CD4-positive, alpha-beta memory T cell (primary cell): ENCODE data around the gene KBTBD8. TPM values are rescaled to one million over a fixed set of nuclear protein-coding genes. Genes with fewer than 3 reads are reported as not detected.
A peak's percentile ranks its signal among the peaks of the same experiment; 100 is the strongest.

Experiments
- CTCF ChIA-PET: fragments of 350-600 bp; sonication (Branson Sonifier 250); formaldehyde crosslinking; loops from one replicate; lab custom pipeline; 2021; ENCODE audit warnings: inconsistent platforms; ENCODE audit not compliant: partially characterized antibody; lab: Charles Lee
- POLR2A ChIA-PET: fragments of 350-600 bp; sonication (Branson Sonifier 250); formaldehyde crosslinking; loops from one replicate; lab custom pipeline; 2021; ENCODE audit not compliant: partially characterized antibody; lab: Charles Lee
- DNase-seq, 5 donors: peaks; one replicate each; pipeline versions ENCODE4 v3.0.0 to v3.0.0-alpha.2; 2020 to 2022; ENCODE audit warnings: mixed read lengths in 1 of 5
- H3K27ac ChIP-seq: one replicate; pipeline ENCODE4 v1.7.0; 2013; ENCODE audit warnings: low read depth, low read length
- H3K27me3 ChIP-seq: 2 replicates; pipeline ENCODE4 v1.7.0; 2013; ENCODE audit warnings: mild to moderate bottlenecking, low read length, moderate library complexity; ENCODE audit not compliant: insufficient read depth
- H3K36me3 ChIP-seq: 2 replicates; pipeline ENCODE4 v1.7.0; 2013; ENCODE audit warnings: mild to moderate bottlenecking, low read length, moderate library complexity; ENCODE audit not compliant: insufficient read depth
- H3K4me1 ChIP-seq: 2 replicates; pipeline ENCODE4 v1.7.0; 2013; ENCODE audit warnings: mild to moderate bottlenecking, low read length, moderate library complexity; ENCODE audit not compliant: insufficient read depth
- H3K4me3 ChIP-seq, 2 donors: one replicate each; pipeline ENCODE4 v1.7.0; 2013; ENCODE audit warnings: low read length in 2 of 2, mild to moderate bottlenecking in 1 of 2
- H3K9me3 ChIP-seq, 2 donors: one replicate each; pipeline ENCODE4 v1.7.0; 2013; ENCODE audit warnings: low read length in 2 of 2, control low read depth in 1 of 2; ENCODE audit not compliant: control insufficient read depth in 1 of 2
- H3K27ac Mint-ChIP-seq, 7 donors: one replicate each; pipeline ENCODE4 v1.8.0; 2020 to 2021; ENCODE audit warnings: mixed read lengths in 7 of 7, mild to moderate bottlenecking in 6 of 7, inconsistent platforms in 3 of 7, moderate library complexity in 3 of 7
- H3K27me3 Mint-ChIP-seq, 2 donors: one replicate each; pipeline ENCODE4 v1.8.0; 2020 to 2021; ENCODE audit warnings: mixed read lengths in 2 of 2
- H3K36me3 Mint-ChIP-seq, 2 donors: one replicate each; pipeline ENCODE4 v1.8.0; 2020 to 2021; ENCODE audit warnings: mixed read lengths in 2 of 2, inconsistent platforms in 1 of 2, mild to moderate bottlenecking in 1 of 2
- H3K4me1 Mint-ChIP-seq, 4 donors: one replicate each; pipeline ENCODE4 v1.8.0; 2020 to 2021; ENCODE audit warnings: mixed read lengths in 4 of 4, mild to moderate bottlenecking in 1 of 4
- H3K4me3 Mint-ChIP-seq, 8 donors: one replicate each; pipeline ENCODE4 v1.8.0; 2020 to 2021; ENCODE audit warnings: mixed read lengths in 8 of 8, mild to moderate bottlenecking in 7 of 8, moderate library complexity in 6 of 8, inconsistent platforms in 3 of 8
- H3K9me3 Mint-ChIP-seq, 8 donors: one replicate each; pipeline ENCODE4 v1.8.0; 2020 to 2021; ENCODE audit warnings: mixed read lengths in 8 of 8, mild to moderate bottlenecking in 5 of 8, inconsistent platforms in 3 of 8, moderate library complexity in 1 of 8
- intact Hi-C: fragments of 100-400 bp; cut with micrococcal nuclease; formaldehyde crosslinking; loops from one replicate; pipeline ENCODE4 v1.15.1; 2023
- polyA plus RNA-seq, 2 donors: library from polyadenylated mRNA; unstranded; fragments of 300-500 nt; fragmentation: Illumina TruSeq; gene quantifications; one replicate each; pipeline ENCODE4 v1.2.3, GENCODE V29; 2021
- total RNA-seq, 2 experiments: library from RNA; stranded (reverse); gene quantifications; one replicate each; pipeline ENCODE4 v1.2.3, GENCODE V29; 2021

KBTBD8 gene, protein sequence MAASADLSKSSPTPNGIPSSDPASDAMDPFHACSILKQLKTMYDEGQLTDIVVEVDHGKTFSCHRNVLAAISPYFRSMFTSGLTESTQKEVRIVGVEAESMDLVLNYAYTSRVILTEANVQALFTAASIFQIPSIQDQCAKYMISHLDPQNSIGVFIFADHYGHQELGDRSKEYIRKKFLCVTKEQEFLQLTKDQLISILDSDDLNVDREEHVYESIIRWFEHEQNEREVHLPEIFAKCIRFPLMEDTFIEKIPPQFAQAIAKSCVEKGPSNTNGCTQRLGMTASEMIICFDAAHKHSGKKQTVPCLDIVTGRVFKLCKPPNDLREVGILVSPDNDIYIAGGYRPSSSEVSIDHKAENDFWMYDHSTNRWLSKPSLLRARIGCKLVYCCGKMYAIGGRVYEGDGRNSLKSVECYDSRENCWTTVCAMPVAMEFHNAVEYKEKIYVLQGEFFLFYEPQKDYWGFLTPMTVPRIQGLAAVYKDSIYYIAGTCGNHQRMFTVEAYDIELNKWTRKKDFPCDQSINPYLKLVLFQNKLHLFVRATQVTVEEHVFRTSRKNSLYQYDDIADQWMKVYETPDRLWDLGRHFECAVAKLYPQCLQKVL
- total RNA-seq (10 to 100 TPM in 1 of 2 experiments, 1 to 10 TPM in 1; 8.3 to 10.8 TPM), polyA plus RNA-seq (1 to 10 TPM; 1.6 to 5.9 TPM)

- CTCF ChIA-PET, result interaction anchor here (1.1 to 2.7 kb wide), 6 partner anchors 10 to 537 kb away, joined by 3 to 40 read pairs (median 6); no protein-coding TSS in a partner anchor
- H3K9me3 Mint-ChIP-seq, result no peaks in the 10 kb centered on the region
Measured at GRCh38 chr3:66998113-66998903, at the start of gene KBTBD8. KBTBD8 (plus strand) TSS chr3:66998307; CDS start chr3:66998356, 49 bp downstream.

DNA sequence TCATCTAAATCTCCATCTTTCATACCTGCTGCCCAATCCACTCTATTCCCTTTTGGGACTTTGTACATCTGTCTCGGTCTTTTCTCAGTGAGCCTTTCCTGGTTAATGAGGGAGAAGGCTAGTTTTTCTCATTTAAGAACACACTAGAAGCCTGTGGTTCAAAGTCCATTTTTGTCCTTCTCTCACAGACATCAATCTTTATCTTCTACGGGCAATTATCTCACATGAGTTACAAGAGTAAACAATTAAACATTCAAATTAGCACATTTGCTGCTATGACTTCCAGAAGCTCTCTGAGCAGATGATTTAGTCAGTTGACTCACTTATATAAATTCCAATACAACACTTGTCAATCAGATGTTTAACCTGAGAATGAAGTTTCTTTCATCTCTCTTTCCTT, 49.3 kb upstream of the KBTBD8 start:
- no peaks in the 10 kb centered on the region for H3K27me3 ChIP-seq
- no peak for DNase-seq
- no peaks in the 10 kb centered on the region for H3K4me1 ChIP-seq
- no peaks in the 10 kb centered on the region for H3K36me3 Mint-ChIP-seq
- H3K27ac Mint-ChIP-seq, result no peak overlapping the region
- H3K9me3 Mint-ChIP-seq, result no peaks in the 10 kb centered on the region
- CTCF ChIA-PET, result no interaction called here
- peaks cover 0 to 5% of the 10 kb centered on the region in 2 donors for H3K27me3 Mint-ChIP-seq
- H3K4me3 Mint-ChIP-seq, result no peak overlapping the region
- H3K4me1 Mint-ChIP-seq, result no peaks in the 10 kb centered on the region
- no peak overlapping the region for H3K27ac ChIP-seq
- no peak overlapping the region for H3K4me3 ChIP-seq
- H3K9me3 ChIP-seq, result no peaks in the 10 kb centered on the region
- POLR2A ChIA-PET, result no interaction called here
- no peaks in the 10 kb centered on the region for H3K36me3 ChIP-seq
- intact Hi-C loops, result no loop called here

More at GRCh38 chr3:66998113-66998903, at the start of gene KBTBD8:
- Mint-ChIP-seq H3K27ac (peak within 1 kb of the TSS; percentile 88 to 97 (median 95)), H3K4me1 (peaks cover 23 to 48% (median 30%) of the 10 kb centered on the region in 4 donors), H3K36me3 (peaks cover 8 to 22% of the 10 kb centered on the region in 2 donors), H3K27me3 (peaks cover 0 to 4% of the 10 kb centered on the region in 2 donors), H3K4me3 (peak within 1 kb of the TSS; percentile 90 to 96 (median 94))
- Histone ChIP-seq H3K4me3 (peak within 1 kb of the TSS; percentile 57 to 85), H3K27me3 (peaks cover 3% of the 10 kb centered on the region), H3K4me1 (peaks cover 39% of the 10 kb centered on the region), H3K36me3 (peaks cover 1% of the 10 kb centered on the region), H3K27ac (peak within 1 kb of the TSS; percentile 67), H3K9me3 (no peaks in the 10 kb centered on the region)
- POLR2A ChIA-PET, result interaction anchor here (0.5 to 1.8 kb wide), 12 partner anchors 8 to 793 kb away, joined by 3 to 20 read pairs (median 3); partner anchors contain the start of gene SLC25A26
- intact Hi-C loops, result loop anchor here (1.0 to 2.0 kb wide), 7 partner anchors 20 to 1059 kb away; partner anchors contain the start of genes LRIG1 and SUCLG2
- peak; percentile 98 to 99 (median 98) for DNase-seq

- H3K4me1 ChIP-seq, result no peaks in the 10 kb centered on the region
- intact Hi-C loops, result no loop called here
- H3K27me3 Mint-ChIP-seq, result peaks cover 0 to 7% of the 10 kb centered on the region in 2 donors
- no peak overlapping the region for H3K27ac ChIP-seq
- no peaks in the 10 kb centered on the region for H3K27me3 ChIP-seq
- POLR2A ChIA-PET, result no interaction called here
- CTCF ChIA-PET, result no interaction called here
- H3K36me3 ChIP-seq, result no peaks in the 10 kb centered on the region
- no peaks in the 10 kb centered on the region for H3K36me3 Mint-ChIP-seq
- H3K9me3 ChIP-seq, result no peaks in the 10 kb centered on the region
- H3K4me3 Mint-ChIP-seq, result no peak overlapping the region
- H3K4me1 Mint-ChIP-seq, result no peaks in the 10 kb centered on the region
- DNase-seq, result no peak
- H3K9me3 Mint-ChIP-seq, result no peaks in the 10 kb centered on the region
- H3K27ac Mint-ChIP-seq, result no peak overlapping the region
- H3K4me3 ChIP-seq, result no peak overlapping the region
Measured at GRCh38 chr3:66949898-66950297, 48.2 kb upstream of the KBTBD8 start.

DNA sequence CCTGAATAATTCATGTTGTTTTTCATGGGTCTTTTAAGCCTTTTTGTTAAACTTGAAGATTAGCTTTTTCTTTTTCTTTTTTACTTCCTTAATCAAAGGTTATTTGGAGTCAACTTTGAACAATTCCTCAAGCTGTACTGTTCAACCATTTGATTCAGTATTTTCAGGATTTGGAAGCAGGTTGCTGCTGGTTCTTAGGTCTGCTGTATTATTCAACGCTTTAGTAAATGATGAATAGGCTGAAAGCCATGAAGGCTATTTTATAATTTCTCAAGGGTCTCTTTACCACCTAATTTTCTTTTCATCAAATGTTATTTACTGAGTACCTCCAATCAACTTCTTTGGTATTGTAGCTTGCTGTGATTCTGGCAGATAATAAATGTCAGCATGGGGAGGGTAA, 45.8 kb upstream of the KBTBD8 start:
- peaks cover 0 to 8% of the 10 kb centered on the region in 2 donors for H3K27me3 Mint-ChIP-seq
- Histone ChIP-seq H3K36me3 (no peaks in the 10 kb centered on the region), H3K27ac (no peak overlapping the region), H3K4me3 (no peak overlapping the region), H3K9me3 (no peaks in the 10 kb centered on the region), H3K4me1 (no peaks in the 10 kb centered on the region), H3K27me3 (no peaks in the 10 kb centered on the region)
- no peaks in the 10 kb centered on the region for H3K9me3 Mint-ChIP-seq
- CTCF ChIA-PET, result no interaction called here
- H3K4me1 Mint-ChIP-seq, result no peaks in the 10 kb centered on the region
- POLR2A ChIA-PET, result no interaction called here
- H3K36me3 Mint-ChIP-seq, result no peaks in the 10 kb centered on the region
- intact Hi-C loops, result no loop called here
- no peak overlapping the region for H3K4me3 Mint-ChIP-seq
- DNase-seq, result no peak
- no peak overlapping the region for H3K27ac Mint-ChIP-seq

- Histone ChIP-seq H3K4me1 (no peaks in the 10 kb centered on the region), H3K9me3 (no peaks in the 10 kb centered on the region), H3K27me3 (no peaks in the 10 kb centered on the region), H3K36me3 (no peaks in the 10 kb centered on the region), H3K27ac (no peak overlapping the region), H3K4me3 (no peak overlapping the region)
- Mint-ChIP-seq H3K4me3 (no peak overlapping the region), H3K9me3 (no peaks in the 10 kb centered on the region), H3K27me3 (peaks cover 0 to 9% of the 10 kb centered on the region in 2 donors), H3K36me3 (no peaks in the 10 kb centered on the region), H3K4me1 (no peaks in the 10 kb centered on the region), H3K27ac (no peak overlapping the region)
- DNase-seq, result no peak
- intact Hi-C loops, result no loop called here
- ChIA-PET POLR2A (no interaction called here), CTCF (interaction anchor here (2.2 kb wide), 1 partner anchor 18 kb away, joined by 6 read pairs; no protein-coding TSS in a partner anchor)
Measured at GRCh38 chr3:66953934-66954445, 44.1 kb upstream of the KBTBD8 start.

DNA sequence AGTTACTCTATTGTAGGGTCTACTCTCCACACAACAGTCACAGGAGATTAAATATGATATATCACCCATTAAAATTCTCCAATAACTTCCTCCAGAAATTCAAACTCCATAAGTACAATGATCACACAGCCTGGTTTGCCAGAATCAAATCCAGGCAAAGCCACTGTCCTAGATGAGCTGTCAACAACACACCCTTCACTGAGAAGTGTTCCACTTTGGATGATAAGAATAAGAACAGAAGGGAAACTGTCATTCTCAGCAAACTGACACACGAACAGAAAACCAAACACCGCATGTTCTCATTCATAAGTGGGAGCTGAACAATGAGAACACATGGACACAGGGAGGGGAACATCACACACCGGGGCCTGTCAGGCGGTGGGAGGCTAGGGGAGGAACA, 41.4 kb upstream of the KBTBD8 start:
- CTCF ChIA-PET, result interaction anchor here (4.9 kb wide), 1 partner anchor 15 kb away, joined by 23 read pairs; no protein-coding TSS in a partner anchor
- no peaks in the 10 kb centered on the region for H3K4me1 Mint-ChIP-seq
- POLR2A ChIA-PET, result no interaction called here

More for the DNA sequence above, 41.4 kb upstream of the KBTBD8 start:
- intact Hi-C loops, result no loop called here
- Histone ChIP-seq H3K27ac (no peak overlapping the region), H3K27me3 (no peaks in the 10 kb centered on the region), H3K36me3 (no peaks in the 10 kb centered on the region), H3K9me3 (no peaks in the 10 kb centered on the region), H3K4me1 (no peaks in the 10 kb centered on the region), H3K4me3 (no peak overlapping the region)
- H3K27ac Mint-ChIP-seq, result no peak overlapping the region
- H3K4me3 Mint-ChIP-seq, result no peak overlapping the region
- peaks cover 2 to 7% of the 10 kb centered on the region in 2 donors for H3K27me3 Mint-ChIP-seq
- H3K9me3 Mint-ChIP-seq, result no peaks in the 10 kb centered on the region
- no peak for DNase-seq
- H3K36me3 Mint-ChIP-seq, result no peaks in the 10 kb centered on the region
